Stomach (tissue), 9 donors: Measurements from ENCODE around the gene PRSS21. TPM values are rescaled to one million over a fixed set of nuclear protein-coding genes. Genes with fewer than 3 reads are reported as not detected.

Source experiments
- DNase-seq, 2 donors: peaks; one replicate each; pipeline versions ENCODE4 v3.0.0 to v3.0.0-alpha.2; 2013 to 2019
- H3K27ac ChIP-seq, 5 donors: fragments of 200-600 bp in 4 of 5; sonication (generic) in 4 of 5; one replicate each; pipeline ENCODE4 v1.5.1; 2013 to 2019; ENCODE audit warnings: mild to moderate bottlenecking in 1 of 5, moderate library complexity in 1 of 5
- H3K27me3 ChIP-seq, 3 donors: fragments of 200-600 bp; sonication (generic); one replicate each; pipeline ENCODE4 v1.5.1; 2017 to 2019; ENCODE audit warnings: mixed run types in 1 of 3
- H3K36me3 ChIP-seq, 4 donors: fragments of 200-600 bp; sonication (generic); 1 replicate in 3 of 4; 2 replicates in 1 of 4; pipeline ENCODE4 v1.5.1; 2016 to 2019
- H3K4me1 ChIP-seq, 4 donors: fragments of 200-600 bp; sonication (generic); one replicate each; pipeline ENCODE4 v1.5.1; 2016 to 2019
- H3K4me3 ChIP-seq, 4 donors: fragments of 200-600 bp; sonication (generic) in 3 of 4; one replicate each; pipeline ENCODE4 v1.5.1; 2016 to 2019; ENCODE audit warnings: mild to moderate bottlenecking in 1 of 4
- H3K9me3 ChIP-seq, 4 donors: fragments of 200-600 bp; sonication (generic); one replicate each; pipeline ENCODE4 v1.5.1; 2016 to 2019
- EP300 ChIP-seq: sonication (generic); formaldehyde crosslinking; IDR thresholded peaks from one replicate; pipeline ENCODE4 v1.6.1; 2017; ENCODE audit warnings: antibody characterized with exemption
- POLR2A ChIP-seq, 4 donors: fragments of 450-650 bp; IDR thresholded peaks; one replicate each; pipeline ENCODE4 v1.6.1; 2016; ENCODE audit warnings: antibody characterized with exemption in 4 of 4, control low read depth in 2 of 4, mild to moderate bottlenecking in 1 of 4, moderate library complexity in 1 of 4
- POLR2AphosphoS5 ChIP-seq, 3 donors: sonication (generic); formaldehyde crosslinking; IDR thresholded peaks; one replicate each; pipeline ENCODE4 v1.6.1; 2016; ENCODE audit warnings: antibody characterized with exemption in 3 of 3
- WGBS, 5 donors: extraction: QIAGEN DNeasy Blood & Tissue Kit in 3 of 5; methylation state at CpG; one replicate each; pipeline versions ENCODE4 v1.1.5 to v1.1.7; 2013 to 2018; 5-methylcytosine and 5-hydroxymethylcytosine counted together
- intact Hi-C: fragments of 100-400 bp; cut with DNase I; formaldehyde crosslinking; loops from one replicate; pipeline ENCODE4 v1.15.1; 2023; ENCODE audit warnings: low total_unique reads
- polyA plus RNA-seq, 3 donors: library from polyadenylated mRNA; stranded (reverse); fragments of 200-250 nt; gene quantifications; one replicate each; pipeline ENCODE4 v1.2.3, GENCODE V29; 2013
- total RNA-seq, 5 donors: library from RNA; depleted of rRNA; stranded (reverse); fragments of >200 nt; gene quantifications; one replicate each; pipeline versions ENCODE4 v1.1.0 to v1.2.3, GENCODE V29; 2014 to 2016
- TF ChIP-seq, protein P1 (sequence below), 7 experiments: fragments of 450-650 bp in 4 of 7; fragments of 200-600 bp in 3 of 7; sonication (generic) in 3 of 7; IDR thresholded peaks; one replicate each; pipeline ENCODE4 v1.5.1; 2016 to 2019; ENCODE audit warnings: antibody characterized with exemption in 7 of 7, control low read depth in 2 of 7, mild to moderate bottlenecking in 1 of 7
- donor health status: healthy with polysubstance abuse.
- donor health status: Bipolar disorder and iron deficiency.
- donor health status: healthy.

Gene PRSS21
- total and polyA plus RNA-seq, 8 donors: 0.50 to 2.9 (median 0.88) TPM; not detected in 4

- intact Hi-C loops: loop anchor here (10.0 kb wide), 1 partner anchor 85 kb away; no protein-coding TSS in a partner anchor
- TF ChIP-seq, protein P1, sequence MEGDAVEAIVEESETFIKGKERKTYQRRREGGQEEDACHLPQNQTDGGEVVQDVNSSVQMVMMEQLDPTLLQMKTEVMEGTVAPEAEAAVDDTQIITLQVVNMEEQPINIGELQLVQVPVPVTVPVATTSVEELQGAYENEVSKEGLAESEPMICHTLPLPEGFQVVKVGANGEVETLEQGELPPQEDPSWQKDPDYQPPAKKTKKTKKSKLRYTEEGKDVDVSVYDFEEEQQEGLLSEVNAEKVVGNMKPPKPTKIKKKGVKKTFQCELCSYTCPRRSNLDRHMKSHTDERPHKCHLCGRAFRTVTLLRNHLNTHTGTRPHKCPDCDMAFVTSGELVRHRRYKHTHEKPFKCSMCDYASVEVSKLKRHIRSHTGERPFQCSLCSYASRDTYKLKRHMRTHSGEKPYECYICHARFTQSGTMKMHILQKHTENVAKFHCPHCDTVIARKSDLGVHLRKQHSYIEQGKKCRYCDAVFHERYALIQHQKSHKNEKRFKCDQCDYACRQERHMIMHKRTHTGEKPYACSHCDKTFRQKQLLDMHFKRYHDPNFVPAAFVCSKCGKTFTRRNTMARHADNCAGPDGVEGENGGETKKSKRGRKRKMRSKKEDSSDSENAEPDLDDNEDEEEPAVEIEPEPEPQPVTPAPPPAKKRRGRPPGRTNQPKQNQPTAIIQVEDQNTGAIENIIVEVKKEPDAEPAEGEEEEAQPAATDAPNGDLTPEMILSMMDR (IDR thresholded peaks at IDR 0.05): no peak
- TF ChIP-seq EP300: no peak
- TF ChIP-seq POLR2AphosphoS5 (IDR thresholded peaks at IDR 0.05): no peak
- no peak for TF ChIP-seq POLR2A (IDR thresholded peaks at IDR 0.05)
- WGBS, 5 donors: 61 to 68% (median 65%) methylated on average over 15 to 17 of the region's 17 CpGs
These were observed 36.8 kb upstream of the PRSS21 start for GRCh38 chr16:2779978-2780898.

GRCh38 chr16:2782583-2783351 is 34.3 kb upstream of the PRSS21 start:
- no peak for DNase-seq
- TF ChIP-seq POLR2A (IDR thresholded peaks at IDR 0.05) (no peak), EP300 (no peak), POLR2AphosphoS5 (IDR thresholded peaks at IDR 0.05) (no peak)
- TF ChIP-seq, protein P1 (IDR thresholded peaks at IDR 0.05): no peak
- Histone ChIP-seq H3K27me3 (peaks cover 10 to 41% (median 29%) of the 10 kb centered on the region in 3 donors), H3K4me1 (peaks cover 21 to 37% (median 32%) of the 10 kb centered on the region in 4 donors), H3K4me3 (no peak overlapping the region), H3K27ac (no peak overlapping the region), H3K36me3 (no peaks in the 10 kb centered on the region), H3K9me3 (no peaks in the 10 kb centered on the region)
- WGBS, 5 donors: 74 to 82% (median 78%) methylated on average over 13 to 20 of the region's 20 CpGs
- intact Hi-C loops: loop anchor here (10.0 kb wide), 1 partner anchor 82 kb away; no protein-coding TSS in a partner anchor

More at GRCh38 chr16:2779978-2780898, 36.8 kb upstream of the PRSS21 start:
- Histone ChIP-seq H3K27me3 (peaks cover under 1 to 16% (median 10%) of the 10 kb centered on the region in 3 donors), H3K4me1 (peaks cover 27 to 38% (median 37%) of the 10 kb centered on the region in 4 donors), H3K27ac (no peak overlapping the region), H3K4me3 (no peak overlapping the region), H3K9me3 (no peaks in the 10 kb centered on the region), H3K36me3 (peaks cover 0 to 3% (median 2%) of the 10 kb centered on the region in 4 donors)
- no peak for DNase-seq

- intact Hi-C loops: loop anchor here (10.0 kb wide), 1 partner anchor 81 kb away; no protein-coding TSS in a partner anchor
- no peak for DNase-seq
These were observed 33.3 kb upstream of the PRSS21 start for GRCh38 chr16:2783581-2784357.

More at GRCh38 chr16:2783581-2784357, 33.3 kb upstream of the PRSS21 start:
- peaks cover 10 to 52% (median 33%) of the 10 kb centered on the region in 3 donors for H3K27me3 ChIP-seq
- TF ChIP-seq EP300: no peak
- no peak for TF ChIP-seq POLR2AphosphoS5 (IDR thresholded peaks at IDR 0.05)
- TF ChIP-seq, protein P1 (IDR thresholded peaks at IDR 0.05): no peak
- no peak for TF ChIP-seq POLR2A (IDR thresholded peaks at IDR 0.05)
- H3K4me3 ChIP-seq: no peak overlapping the region
- H3K9me3 ChIP-seq: no peaks in the 10 kb centered on the region
- peaks cover 14 to 27% (median 24%) of the 10 kb centered on the region in 4 donors for H3K4me1 ChIP-seq
- no peaks in the 10 kb centered on the region for H3K36me3 ChIP-seq
- 82 to 90% (median 86%) methylated on average over 10 to 15 of the region's 15 CpGs for WGBS, 5 donors
- H3K27ac ChIP-seq: no peak overlapping the region
